GM23248 (cell line): ENCODE measurements around the gene LUZP2.

ENCODE experiments used
- EZH2 ChIP-seq: fragments of 200-600 bp; sonication (generic); IDR thresholded peaks from 2 replicates; pipeline ENCODE4 v1.6.1; 2018; ENCODE audit warnings: antibody characterized with exemption, mild to moderate bottlenecking; ENCODE audit not compliant: insufficient read depth, poor library complexity, severe bottlenecking
- EZH2phosphoT487 ChIP-seq: fragments of 200-600 bp; sonication (generic); IDR thresholded peaks from 2 replicates; pipeline ENCODE4 v1.6.1; 2018; ENCODE audit warnings: antibody characterized with exemption, moderate library complexity, mild to moderate bottlenecking, low read depth; ENCODE audit not compliant: insufficient read depth

DNA sequence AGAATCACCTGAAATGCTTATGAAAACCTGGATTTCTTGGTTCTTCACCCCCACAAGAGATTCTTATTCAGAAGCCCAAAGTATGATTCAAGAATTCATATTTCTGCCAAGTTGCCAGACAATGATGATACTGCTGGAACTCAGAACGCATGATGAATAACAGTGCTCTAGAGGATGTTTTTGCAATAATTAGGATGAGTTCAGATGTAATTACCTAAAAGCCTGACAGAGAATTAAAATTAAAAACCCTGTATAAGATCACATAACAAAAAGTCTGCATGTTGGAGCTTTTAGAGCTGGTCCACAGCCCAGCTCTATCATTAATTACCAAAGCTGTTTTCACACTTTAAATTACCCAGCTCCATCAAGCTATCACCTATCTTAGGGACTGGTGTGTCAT lies 211.8 kb downstream of the LUZP2 start:
- no peak for TF ChIP-seq EZH2phosphoT487
- no peak for TF ChIP-seq EZH2
